ENCODE results near the gene TMEM31.

The TMEM31 gene, protein sequence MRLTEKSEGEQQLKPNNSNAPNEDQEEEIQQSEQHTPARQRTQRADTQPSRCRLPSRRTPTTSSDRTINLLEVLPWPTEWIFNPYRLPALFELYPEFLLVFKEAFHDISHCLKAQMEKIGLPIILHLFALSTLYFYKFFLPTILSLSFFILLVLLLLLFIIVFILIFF

DNA sequence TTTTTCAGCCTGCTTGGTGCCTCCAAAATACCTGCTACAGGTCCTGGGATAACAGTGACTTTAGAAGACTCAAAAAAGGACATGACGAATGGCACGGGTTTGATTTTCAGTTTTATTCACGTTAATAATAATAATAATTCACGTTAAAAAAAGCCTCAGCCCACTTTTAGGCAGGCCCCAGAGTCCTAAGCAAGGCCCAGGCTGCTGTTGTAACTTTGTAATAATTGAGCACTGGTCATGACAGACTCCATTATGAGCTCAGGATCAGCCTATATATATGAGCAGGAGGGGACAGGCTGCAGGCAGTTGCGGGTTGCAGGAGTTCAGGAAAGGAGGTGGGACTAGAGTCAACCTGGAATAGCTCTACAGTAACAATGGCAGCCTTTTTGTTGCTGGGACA lies at the start of gene TMEM31:
Gene TMEM31 (plus strand): TSS at position 301 of the 400 bp plus-strand sequence. CDS start 1,350 bp downstream, outside the sequence.
- no peak for DNase-seq

DNA sequence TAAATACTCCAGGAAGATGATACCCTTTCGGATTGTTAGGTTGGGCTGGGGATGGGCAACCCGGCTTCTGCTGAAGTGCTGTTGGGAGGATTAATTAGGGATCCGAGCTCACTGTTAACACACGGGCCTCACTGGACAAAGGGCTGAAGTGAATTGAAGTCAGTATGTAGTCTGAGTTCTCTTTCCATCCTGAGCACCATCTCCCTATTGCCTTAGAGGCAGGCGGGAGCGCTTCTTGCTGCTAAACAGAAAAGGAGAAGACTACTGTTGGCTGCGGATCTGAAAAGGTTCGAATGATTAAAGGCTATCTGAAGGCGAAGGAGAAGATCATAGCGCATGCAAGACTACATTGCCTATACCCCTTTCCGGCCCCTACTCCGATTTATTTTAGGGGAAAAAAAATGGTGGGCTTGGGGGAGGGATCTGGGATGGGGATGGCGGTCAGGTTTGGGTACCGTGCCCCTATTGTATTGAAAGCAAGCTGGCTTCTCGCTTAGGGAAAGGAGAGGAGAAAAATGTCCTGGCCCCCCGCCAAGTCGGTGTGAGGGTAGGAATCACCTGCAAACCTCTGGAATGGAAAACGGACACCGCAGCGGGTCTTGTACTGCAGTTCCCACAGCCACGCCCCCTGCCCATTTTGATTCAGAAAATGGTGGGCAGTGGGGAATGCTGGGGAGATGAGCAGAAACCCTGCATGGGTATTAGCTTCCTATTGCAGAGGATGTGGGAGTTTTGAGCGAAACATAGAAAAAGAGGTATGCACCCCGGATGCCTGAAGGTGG lies 46.5 kb upstream of the TMEM31 start:
- DNase-seq = no peak

DNA sequence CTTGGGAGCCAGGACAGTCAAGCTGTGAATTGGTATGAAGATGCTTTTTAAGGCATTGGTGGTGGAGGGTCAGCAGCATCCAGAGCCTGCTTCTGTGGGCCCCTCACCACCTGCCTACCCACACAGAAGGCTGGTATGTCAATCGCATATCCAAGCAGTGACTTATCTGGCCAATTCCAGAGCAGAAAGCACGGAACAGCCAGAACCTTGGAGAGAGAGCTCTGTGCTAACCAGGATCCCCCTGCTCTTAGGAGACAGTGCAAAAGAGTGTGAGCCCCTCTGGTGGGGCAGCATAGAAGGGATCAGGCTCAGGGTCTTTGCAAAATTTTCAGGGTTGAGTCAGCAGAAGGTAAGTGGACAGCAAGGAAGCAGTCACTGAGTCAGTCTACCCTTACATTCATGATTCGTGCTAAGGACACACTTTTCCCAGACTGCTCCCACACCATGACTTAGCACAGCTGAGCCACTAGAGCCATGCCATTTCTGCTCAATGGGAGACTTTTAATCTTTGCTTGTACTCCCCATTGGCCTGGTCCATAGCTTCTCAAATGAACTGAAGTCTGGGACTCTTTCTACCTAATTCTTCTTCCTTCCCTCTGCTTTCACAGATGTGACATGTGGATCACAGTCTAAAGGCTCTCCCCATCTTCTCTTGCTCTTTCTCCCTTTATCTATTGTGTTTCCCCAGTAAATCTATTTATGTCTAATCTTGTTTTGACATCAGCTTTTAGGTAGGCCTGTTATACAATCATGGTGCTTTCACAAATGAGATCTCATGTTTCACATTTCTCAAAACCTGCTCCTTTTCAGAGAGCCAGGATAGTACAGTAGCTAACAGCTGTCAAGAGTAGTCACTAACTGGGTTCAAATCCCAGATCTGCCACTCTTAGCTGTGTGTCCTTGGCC lies 44.3 kb upstream of the TMEM31 start:
- no peak for DNase-seq

DNA sequence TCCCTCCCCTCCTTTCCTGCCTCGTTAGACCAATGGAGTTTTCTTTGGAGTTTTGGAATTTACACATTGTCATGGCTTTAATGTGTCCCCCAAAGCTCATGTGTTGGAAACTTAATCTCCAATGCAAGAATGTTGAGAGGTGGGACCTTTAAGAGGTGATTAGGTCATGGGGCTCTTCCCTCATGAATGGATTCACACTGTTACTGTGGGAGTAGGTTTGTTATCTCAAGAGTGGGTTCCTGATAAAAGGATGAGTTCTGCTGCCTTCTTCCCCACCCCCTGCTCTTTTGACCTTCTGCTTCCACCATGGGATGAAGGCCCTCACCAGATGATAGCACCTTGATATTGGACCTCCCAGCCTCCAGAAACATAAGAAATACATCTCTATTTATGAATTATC lies 41.0 kb upstream of the TMEM31 start:
- no peak for DNase-seq

DNA sequence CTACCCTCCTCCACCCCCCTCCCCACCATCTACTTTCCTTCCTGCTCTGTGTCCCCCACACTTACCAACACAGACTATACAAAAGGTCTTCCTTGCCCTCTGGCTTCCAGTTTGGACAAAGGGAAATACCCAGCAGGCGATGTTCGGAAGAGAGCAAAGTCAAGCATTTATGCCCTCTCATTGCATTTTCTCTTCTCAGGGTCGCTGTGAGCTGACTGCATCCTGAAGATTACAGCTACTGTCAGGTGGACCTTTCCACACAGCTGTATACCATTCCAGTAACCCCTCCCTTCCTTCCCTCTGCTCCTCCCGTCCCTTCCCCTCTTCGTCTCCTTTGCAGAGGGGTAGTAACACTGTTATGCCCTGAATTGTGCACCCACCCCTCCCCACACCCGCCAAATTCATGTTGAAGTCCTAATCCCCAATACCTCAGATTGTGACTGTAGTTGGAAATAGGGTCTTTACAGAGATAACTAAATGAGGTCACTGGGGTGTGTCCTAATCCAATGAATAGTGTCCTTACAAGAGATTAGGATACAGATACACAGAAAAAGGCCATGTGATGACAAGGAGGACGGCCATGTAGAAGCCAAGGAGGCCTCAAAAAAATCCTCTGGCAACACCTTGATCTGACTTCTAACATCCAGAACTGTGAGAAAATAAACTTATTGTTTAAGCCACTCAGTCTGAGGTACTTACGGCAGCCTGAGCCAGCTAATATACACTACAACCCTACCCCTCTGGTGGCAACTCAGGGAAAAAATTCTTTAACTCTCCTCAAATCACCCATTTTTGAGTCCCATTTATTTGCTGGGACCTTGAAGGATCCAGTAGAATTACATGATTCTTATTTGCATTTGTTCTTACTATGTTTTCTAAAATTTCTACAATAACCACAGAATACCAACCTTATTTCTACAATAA lies 35.9 kb upstream of the TMEM31 start:
- DNase-seq = no peak

DNA sequence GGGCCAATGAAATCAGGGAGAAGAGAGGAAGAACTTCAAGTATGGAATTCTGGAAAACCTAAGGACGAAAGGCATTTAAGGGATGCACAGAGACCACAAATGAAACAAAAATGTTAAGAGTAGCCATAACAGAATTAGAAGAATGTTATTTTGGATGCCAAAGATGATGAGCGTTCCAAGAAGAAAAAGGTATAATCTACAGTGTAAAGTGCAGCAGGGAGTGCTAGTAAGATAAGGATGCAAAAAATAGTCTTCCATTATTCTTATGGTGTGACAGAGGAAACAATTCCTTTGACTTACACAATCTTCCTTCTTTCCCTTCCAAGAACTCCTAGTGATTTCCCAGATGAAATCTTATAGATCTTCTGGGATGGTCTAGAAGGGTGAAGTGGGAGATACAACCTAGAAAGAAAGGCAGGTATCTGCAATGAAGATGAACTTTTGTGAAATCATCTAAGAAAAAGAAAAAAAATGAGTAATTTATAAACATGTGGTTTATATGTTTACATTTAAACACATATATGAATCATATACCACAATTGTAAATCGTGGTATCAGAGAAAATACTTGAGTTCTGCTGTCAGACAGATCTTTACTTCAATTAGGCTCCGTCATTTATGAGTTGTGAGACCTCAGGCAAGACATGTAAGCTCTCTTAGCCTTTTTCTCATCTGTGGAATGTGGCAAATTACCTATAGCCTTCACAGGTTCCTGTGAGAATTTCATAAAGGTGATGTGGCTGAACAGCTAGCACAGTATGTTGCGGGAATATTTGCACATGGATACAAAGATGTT lies 32.3 kb upstream of the TMEM31 start:
- peak; percentile 68 for DNase-seq

DNA sequence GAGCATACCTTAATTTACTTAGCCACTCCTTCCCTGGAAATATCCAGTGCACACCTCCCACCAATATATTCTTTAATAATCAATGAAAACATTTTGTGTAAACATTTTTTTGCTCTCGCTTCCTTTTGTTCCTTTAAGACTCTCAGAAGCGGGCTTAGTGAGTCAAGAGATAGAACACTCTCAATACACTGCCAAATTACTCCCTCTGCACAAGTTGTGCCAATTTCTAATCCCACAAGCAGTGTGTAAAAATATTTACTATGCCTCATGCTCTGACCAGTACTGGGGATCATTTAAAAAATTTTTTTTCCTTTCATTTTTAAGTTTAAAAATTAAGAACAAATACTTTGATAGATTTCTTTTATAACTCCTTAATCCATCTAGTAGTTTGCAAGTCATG lies 29.3 kb upstream of the TMEM31 start:
- no peak for DNase-seq

DNA sequence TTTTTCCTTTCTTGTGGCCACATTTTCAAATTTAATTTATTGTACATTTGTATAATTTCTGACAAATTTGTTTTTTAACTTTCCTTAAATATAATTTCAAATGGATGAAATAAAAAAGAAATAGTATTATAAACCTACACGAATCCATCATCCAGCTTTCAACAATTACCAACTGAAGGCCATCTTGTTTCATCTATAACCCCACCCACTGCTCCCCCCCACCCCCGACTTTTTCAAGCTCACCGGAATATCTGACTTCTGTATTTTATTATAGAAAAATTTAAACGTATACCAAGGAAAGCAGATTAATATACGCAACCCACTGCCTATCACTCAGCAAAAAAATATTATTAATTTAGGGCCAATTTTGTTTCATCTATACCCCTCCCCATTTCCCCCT lies 25.3 kb upstream of the TMEM31 start:
- no peak for DNase-seq

DNA sequence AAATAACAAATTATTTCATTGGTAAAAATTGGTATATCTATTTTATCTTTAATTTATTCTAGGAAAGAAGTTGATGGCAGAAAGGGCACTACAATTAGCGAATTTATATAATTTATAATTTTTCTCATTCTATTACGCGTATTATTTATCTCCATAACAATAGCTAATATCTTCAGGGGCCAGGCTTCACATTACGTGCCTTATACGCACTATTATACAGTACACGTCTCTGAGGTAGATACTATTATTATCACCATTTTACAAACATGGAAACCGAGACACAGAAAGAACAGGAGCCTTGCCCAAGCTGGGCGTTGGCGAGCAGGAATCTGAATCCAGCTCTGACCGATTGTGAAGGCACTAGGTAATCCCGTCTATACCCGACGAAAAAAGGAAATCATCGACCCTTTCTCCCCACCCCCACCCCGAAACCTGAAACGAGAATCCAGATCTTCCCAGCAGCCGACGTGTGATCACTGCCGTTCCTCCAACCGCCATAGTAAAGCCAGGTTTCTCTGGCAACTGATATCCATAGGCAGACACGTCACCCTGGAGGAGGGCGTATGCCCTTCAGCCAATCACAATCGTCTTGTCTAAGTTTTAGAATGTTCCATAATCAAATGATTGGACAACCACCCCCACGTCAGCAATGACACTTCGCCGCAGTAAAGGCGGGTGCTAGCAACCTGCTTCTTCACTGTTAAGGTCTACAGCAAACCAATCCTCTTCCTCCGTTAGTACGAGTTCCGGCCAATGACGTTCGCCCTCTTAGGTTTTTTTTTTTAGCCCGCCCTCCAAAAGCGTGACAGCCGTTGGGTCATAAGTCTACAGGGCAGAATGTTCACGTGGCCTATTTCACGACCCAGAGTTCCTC lies 24.3 kb upstream of the TMEM31 start, which contains the start of gene MORF4L2:
Gene MORF4L2 (minus strand): TSS at position 501 of the 874 bp plus-strand sequence. CDS start 9,672 bp downstream, outside the sequence.
- peak; percentile 99 for DNase-seq

DNA sequence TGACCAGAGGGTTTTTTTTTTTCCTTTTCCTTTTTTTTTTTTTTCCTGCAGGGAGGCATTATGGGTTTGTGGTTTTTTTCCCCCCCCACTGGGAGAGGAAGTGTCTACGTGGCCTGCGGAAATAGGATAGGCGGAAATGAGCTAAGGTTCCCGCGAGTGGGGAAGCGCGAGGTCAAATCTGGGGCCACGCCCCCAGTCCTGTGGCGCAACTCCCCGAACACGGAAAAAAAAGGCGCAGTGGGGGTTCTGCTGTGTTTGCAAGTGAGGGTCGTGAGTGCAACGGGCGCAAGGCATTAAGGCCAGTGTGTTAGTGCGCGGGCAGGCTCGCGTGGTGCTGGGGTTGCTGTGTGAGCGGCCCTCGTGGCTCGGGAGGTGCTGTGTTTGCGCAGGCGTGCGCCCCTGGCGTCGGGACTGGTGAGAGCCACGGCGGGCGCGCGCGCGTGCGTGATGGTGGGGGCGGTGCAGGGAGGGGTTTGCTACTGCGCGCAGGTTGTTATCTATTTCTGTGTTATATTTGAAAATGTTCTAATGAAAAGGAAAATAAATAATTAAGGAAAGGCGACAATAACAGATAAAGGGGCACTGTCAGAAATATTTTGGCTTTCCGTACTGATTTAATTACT lies 23.5 kb upstream of the TMEM31 start:
- DNase-seq = no peak

DNA sequence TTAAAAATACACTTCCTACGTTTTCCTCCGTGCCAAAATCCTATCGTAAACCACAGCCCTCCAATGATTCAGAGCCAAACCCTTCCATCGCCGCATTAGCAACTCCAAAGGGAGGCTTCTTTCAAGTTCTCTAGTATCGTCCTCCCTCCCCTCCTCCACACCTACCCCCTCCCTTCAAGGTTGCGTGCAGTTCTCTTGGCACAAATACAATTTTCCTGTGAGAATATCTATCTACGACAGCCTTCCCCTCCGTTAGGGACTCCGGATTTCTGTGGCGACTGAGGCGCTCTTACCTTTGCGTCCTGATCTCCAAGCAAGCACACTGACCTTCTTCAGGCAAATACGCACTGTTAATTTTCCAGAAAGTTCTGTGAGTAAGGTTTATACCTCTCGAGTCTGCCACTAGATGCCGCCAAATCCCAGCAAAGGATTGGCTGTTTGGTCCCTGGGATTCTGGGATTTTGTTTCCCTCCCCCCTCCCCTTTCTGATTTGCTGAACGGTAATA lies 23.0 kb upstream of the TMEM31 start:
- peak; percentile 81 for DNase-seq

DNA sequence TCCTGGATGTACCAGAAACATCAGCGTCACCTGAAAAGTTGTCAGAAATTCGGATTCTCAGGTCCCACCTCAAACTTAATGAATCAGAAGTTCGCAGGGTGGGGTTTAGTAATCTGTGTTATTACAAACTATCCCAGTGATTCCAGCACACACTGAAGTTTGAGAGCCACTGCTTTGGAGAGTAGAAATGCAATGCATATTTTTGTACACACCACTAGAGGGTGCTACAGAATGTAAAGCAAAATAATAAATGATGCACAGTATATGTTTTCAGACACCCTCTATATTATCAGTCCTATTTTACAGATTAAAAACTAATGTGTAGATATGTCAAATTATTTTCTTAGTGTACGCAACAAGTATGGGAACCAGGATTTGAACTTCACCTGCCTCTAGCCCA lies 21.8 kb upstream of the TMEM31 start:
- peak; percentile 36 for DNase-seq

DNA sequence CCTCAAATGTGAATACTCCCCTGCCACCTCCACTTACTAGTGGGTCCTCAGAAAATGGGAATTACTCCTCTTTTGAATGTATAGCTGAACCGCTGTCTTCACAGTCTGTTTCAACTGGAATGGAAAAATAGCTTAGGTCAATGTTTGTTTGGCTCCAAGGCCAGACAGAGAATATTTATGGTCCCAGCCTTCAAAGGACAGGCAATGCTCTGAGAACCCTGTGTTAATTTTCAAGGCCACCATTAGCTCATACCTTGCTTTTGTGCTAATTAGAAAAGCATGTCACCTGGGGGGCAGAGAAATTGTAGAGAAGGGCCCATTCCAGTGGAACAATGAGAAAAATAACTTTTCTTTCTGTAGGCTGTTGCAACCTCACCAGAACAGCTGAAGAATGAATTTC lies 19.6 kb upstream of the TMEM31 start:
- no peak for DNase-seq

DNA sequence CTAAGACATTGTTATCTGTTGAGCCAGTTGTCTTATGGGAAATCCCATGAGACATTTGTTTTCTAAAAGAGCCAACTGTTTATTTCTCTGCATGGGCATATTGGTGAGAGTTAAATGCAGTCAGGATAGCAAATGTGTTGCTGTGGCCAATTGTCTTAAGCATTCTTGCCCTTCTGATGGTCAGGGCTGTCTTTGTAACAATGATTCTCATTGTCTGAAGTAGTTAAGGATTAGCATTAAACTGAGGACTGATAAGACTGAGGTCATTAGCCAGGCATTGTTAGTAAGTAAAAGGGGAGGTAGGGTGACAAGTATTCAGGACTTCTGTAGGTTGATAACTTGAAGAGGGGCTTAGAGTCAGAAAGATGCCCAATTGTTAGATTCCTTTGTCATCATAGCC lies 13.0 kb upstream of the TMEM31 start:
- no peak for DNase-seq

DNA sequence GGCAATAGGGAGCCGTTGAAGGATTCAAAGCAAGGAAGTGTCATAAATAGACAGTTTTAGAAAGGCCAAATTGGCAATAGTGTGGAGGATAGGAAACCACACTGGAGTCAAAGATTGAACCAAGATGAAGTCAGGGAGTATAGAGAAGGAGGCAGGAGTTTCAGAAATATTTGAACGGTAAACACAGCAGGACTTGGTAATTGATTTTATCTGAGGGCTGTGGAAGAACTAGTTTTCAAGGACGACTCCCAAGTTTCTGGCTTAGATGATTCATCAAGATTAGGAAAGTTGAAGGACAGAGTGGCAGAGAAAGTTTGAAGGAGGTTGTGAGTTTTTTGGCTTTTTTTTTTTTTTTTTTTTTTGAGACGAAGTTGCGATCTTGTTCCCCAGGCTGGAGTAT lies 11.5 kb upstream of the TMEM31 start:
- no peak for DNase-seq

DNA sequence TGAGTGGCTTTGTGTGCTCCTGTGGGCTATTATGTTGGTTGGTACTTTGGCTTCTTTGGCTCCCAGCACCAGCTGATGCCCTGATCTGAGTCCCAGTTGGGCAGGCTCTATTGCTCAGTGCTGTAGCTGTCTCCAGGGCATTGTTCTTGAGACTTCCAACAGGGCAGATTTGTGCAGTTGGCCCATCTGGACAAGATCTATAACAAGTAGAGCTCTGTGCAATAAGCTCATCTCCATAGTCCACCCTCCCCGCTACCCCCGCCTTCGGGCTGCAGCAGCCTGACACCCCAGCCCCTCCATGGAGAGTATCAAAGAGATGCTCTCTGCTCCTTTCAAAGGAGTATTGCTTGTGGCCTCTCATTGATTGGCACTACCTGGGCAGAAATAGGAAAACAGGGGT lies 5.8 kb upstream of the TMEM31 start:
- DNase-seq = no peak

DNA sequence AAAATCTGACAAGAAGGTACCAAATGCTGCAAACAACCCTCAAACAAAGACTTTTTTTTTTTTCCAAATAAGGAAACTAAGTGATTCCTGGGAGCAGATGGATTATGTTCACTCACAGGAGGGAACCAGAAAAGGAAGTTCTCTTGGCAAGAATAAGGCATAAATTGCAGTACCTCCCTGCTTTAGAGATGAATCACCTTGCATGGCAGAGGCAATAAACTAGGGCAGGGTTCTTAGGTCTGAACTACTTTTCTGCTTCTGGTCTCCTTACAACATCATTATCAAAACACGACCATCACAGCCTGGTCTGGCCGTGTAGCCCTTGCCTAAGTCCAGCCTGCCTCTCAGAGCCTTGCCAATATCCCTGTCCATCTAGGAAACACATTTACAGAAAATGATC lies 6.3 kb downstream of the TMEM31 start:
- peak; percentile 86 for DNase-seq

DNA sequence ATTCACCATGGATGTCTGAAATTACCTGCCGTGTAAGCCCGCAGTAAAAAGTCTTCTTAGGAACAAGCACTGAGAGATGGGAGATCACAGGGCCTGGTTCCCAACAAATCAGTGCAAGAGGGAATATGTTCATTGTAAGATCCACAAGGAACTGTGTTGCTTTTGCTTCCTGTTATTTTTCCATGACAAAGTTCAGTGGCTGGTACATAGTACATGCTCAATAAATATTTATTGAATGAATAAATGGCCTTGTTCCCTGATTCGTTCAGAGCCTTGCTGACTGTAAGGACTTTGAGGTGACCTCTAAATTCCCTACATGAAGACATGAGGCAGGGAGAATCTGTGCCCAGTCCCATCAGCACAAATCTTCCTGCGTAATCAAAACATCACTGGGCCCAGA lies 7.4 kb downstream of the TMEM31 start:
- no peak for DNase-seq

DNA sequence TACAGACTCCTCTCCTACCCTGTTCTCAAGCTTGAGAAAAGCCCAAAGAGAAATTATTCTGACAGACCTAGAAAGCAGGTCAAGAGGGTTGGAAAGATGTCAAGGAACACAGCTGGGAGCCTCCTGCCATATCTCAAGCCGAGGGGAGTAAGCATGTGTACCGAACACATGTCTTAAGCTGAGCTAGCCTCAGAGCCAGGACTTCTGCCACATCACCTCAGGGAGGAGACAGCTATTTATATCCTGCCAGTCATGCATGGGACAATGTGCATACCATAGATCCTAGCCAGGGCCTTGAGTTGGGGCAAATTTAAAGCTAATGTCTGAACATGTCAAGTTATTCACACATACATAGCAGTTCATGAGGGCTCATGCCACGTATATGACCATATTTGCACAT lies 11.8 kb downstream of the TMEM31 start:
- DNase-seq = peak; percentile 44

DNA sequence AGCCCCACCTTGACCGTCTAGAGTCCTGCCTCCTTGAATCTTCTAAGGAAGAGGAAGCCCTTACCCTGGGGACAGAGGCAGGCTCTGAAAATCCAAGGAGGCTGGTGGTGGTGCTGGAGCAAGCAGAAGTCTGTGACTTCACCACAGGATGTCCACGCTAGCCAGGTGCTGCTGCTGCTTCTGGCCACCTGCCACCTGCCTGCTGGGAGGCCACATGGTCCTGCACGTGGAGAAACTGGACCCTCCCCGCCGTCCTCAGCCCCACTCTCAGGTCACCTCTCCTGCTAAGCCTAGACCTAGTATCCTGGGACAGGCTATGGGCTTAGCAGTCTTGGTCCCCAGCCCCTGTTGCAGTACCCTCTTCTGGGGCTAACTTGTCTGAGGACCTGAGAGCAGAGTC lies 15.8 kb downstream of the TMEM31 start:
- DNase-seq = no peak

Measured in fibroblast of skin of right quadriceps (primary cell).